Heart right ventricle (tissue), 16 donors: ENCODE measurements around the gene FARP2. TPM values are rescaled to one million over a fixed set of nuclear protein-coding genes. Genes with fewer than 3 reads are reported as not detected.

Experiments
- ATAC-seq, 8 donors: fragments of 200-7000 bp; cut with Tn5 transposase; one replicate each; pipeline ENCODE4 v1.9.1; 2020; ENCODE audit warnings: mild to moderate bottlenecking in 8 of 8, moderate library complexity in 8 of 8, moderate number of reproducible peaks in 1 of 8
- DNase-seq, 2 donors: peaks; one replicate each; pipeline ENCODE4 v3.0.0-alpha.2; 2020
- H3K27ac ChIP-seq, 10 donors: fragments of 200-600 bp; sonication (generic) in 2 of 10; one replicate each; pipeline versions ENCODE4 v1.5.0 to v1.8.0; 2020 to 2022; ENCODE audit warnings: mild to moderate bottlenecking in 3 of 10
- H3K27me3 ChIP-seq, 7 donors: fragments of 200-600 bp; one replicate each; pipeline ENCODE4 v1.8.0; 2021 to 2022; ENCODE audit warnings: mild to moderate bottlenecking in 2 of 7
- H3K36me3 ChIP-seq, 9 donors: fragments of 200-600 bp; sonication (generic) in 1 of 9; one replicate each; pipeline versions ENCODE4 v1.5.0 to v1.8.0; 2020 to 2022; ENCODE audit warnings: mild to moderate bottlenecking in 2 of 9
- H3K4me1 ChIP-seq, 9 donors: fragments of 200-600 bp; sonication (generic) in 1 of 9; one replicate each; pipeline versions ENCODE4 v1.5.0 to v1.8.0; 2020 to 2022; ENCODE audit warnings: mild to moderate bottlenecking in 4 of 9
- H3K4me3 ChIP-seq, 10 donors: fragments of 200-600 bp; sonication (generic) in 2 of 10; one replicate each; pipeline versions ENCODE4 v1.5.0 to v1.8.0; 2020 to 2022; ENCODE audit warnings: mild to moderate bottlenecking in 7 of 10, moderate library complexity in 2 of 10
- H3K9me3 ChIP-seq, 11 donors: fragments of 200-600 bp in 10 of 11; sonication (generic) in 2 of 11; one replicate each; pipeline versions ENCODE4 v1.5.0 to v1.8.0; 2013 to 2022; ENCODE audit warnings: mild to moderate bottlenecking in 2 of 11, control low read depth in 1 of 11, moderate library complexity in 1 of 11
- CTCF ChIP-seq, 9 donors: fragments of 200-600 bp; sonication (generic) in 2 of 9; IDR thresholded peaks; one replicate each; pipeline versions ENCODE4 v1.5.0 to v1.8.0; 2021 to 2022; ENCODE audit warnings: antibody characterized with exemption in 9 of 9, mild to moderate bottlenecking in 5 of 9, moderate library complexity in 1 of 9
- WGBS, 2 donors: extraction: QIAGEN DNeasy Blood & Tissue Kit; methylation state at CpG; one replicate each; pipeline ENCODE4 v1.1.7; 2013; ENCODE audit warnings: inconsistent platforms in 1 of 2; 5-methylcytosine and 5-hydroxymethylcytosine counted together
- intact Hi-C, 10 donors: fragments of 100-400 bp; cut with DNase I; formaldehyde crosslinking; loops; one replicate each; pipeline versions ENCODE4 v1.11.1 to v1.14.2; 2022
- polyA plus RNA-seq, 2 donors: library from polyadenylated mRNA; stranded (reverse); fragments of 200-250 nt; gene quantifications; one replicate each; pipeline ENCODE4 v1.2.3, GENCODE V29; 2013
- total RNA-seq, 10 donors: library from RNA; stranded (reverse); fragmentation: NEBNext Ultra II Directional in 3 of 10; extraction: Animal tissue kit (Norgen Biotek cat#: 25700) in 3 of 10; gene quantifications; one replicate each; pipeline versions ENCODE4 v1.2.1 to v1.2.4, GENCODE V29; 2021 to 2023
- donor health status: Arrhythmogenic right ventricular cardiomyopathy.
- donor health status: ischemic (EF 13 %, LVEDD 7.1; RV severe dilation, severe dysfunction).
- donor health status: healthy with polysubstance abuse.
- donor health status: DM: no; HTN: yes; CAD: no.
- donor health status: DM: no; HTN: no; CAD: no.
- donor health status: ischemic (EF 25% LVEDD 6.9; RV normal size, moderate dysfunction).
- donor health status: ischemic (EF 25% LVEDD 5.7; RV mildly dilated, moderate dysfunction).
- donor health status: healthy.
- donor health status: DM: yes; HTN: yes; CAD: no.
- donor health status: Ischemic cardiomyopathy.
- donor health status: ischemic (EF 35%, LVEDD 5.7; RV mildly dilated, moderate dysfunction).
- donor health status: nonischemic (EF 11% LVEDD 7.7; RV severe dilation, severe dysfunction).
- donor health status: DM: yes; HTN: yes; CAD: no.
- donor health status: PGD.
- donor health status: ischemic (EF 29% LVEDD 5.4; RV normal size, mild dysfunction).
- donor health status: nonischemic (EF 23%, LVEDD 6.1; RV moderate dilation, normal function).

Gene FARP2
- total and polyA plus RNA-seq, 12 donors, result 7.1 to 23.6 (median 19.3) TPM

GRCh38 chr2:241498115-241499070 lies 142.3 kb downstream of the FARP2 start:
- no peak for TF ChIP-seq CTCF (IDR thresholded peaks at IDR 0.05)
- DNase-seq (no peak), ATAC-seq (no peak)
- Histone ChIP-seq H3K9me3 (no peaks in the 10 kb centered on the region), H3K27me3 (no peaks in the 10 kb centered on the region), H3K4me3 (no peak overlapping the region), H3K4me1 (no peaks in the 10 kb centered on the region), H3K36me3 (peaks cover 0 to 85% (median 20%) of the 10 kb centered on the region in 9 donors), H3K27ac (no peak overlapping the region)
- intact Hi-C loops, result no loop called here
- 94 to 96% methylated on average over 36 of the region's 36 CpGs for WGBS, 2 donors

- ATAC-seq (no peak), DNase-seq (no peak)
- Histone ChIP-seq H3K27ac (no peak overlapping the region), H3K4me3 (no peak overlapping the region), H3K4me1 (peaks cover 0 to 2% (median 0%) of the 10 kb centered on the region in 9 donors), H3K27me3 (no peaks in the 10 kb centered on the region), H3K9me3 (no peaks in the 10 kb centered on the region), H3K36me3 (peaks cover 0 to 82% (median 19%) of the 10 kb centered on the region in 9 donors)
- TF ChIP-seq CTCF (IDR thresholded peaks at IDR 0.05), result no peak
- intact Hi-C loops, result no loop called here
- 84% methylated on average over 28 of the region's 28 CpGs for WGBS, 2 donors
These were observed 143.3 kb downstream of the FARP2 start for GRCh38 chr2:241499146-241499965.

- ATAC-seq (no peak), DNase-seq (no peak)
- no peaks in the 10 kb centered on the region for H3K9me3 ChIP-seq
- no peak overlapping the region for H3K4me3 ChIP-seq
- peaks cover 0 to 9% (median under 1%) of the 10 kb centered on the region in 9 donors for H3K4me1 ChIP-seq
- no peak for TF ChIP-seq CTCF (IDR thresholded peaks at IDR 0.05)
- intact Hi-C loops, result loop anchor here in 2 of 10 donors (10.0 kb wide), 1 partner anchor 115 kb away; no protein-coding TSS in a partner anchor
- WGBS, 2 donors, result 91 to 93% methylated on average over 10 of the region's 10 CpGs
- H3K27me3 ChIP-seq, result no peaks in the 10 kb centered on the region
- H3K27ac ChIP-seq, result no peak overlapping the region
- H3K36me3 ChIP-seq, result peaks cover 0 to 79% (median 17%) of the 10 kb centered on the region in 9 donors
These were observed 143.9 kb downstream of the FARP2 start for GRCh38 chr2:241500016-241500415.

- Histone ChIP-seq H3K36me3 (peaks cover 0 to 74% (median 12%) of the 10 kb centered on the region in 9 donors), H3K9me3 (no peaks in the 10 kb centered on the region), H3K27ac (no peak overlapping the region), H3K4me1 (peaks cover 4 to 13% (median 5%) of the 10 kb centered on the region in 9 donors), H3K4me3 (no peak overlapping the region), H3K27me3 (no peaks in the 10 kb centered on the region)
- no peak for ATAC-seq
- no peak for TF ChIP-seq CTCF (IDR thresholded peaks at IDR 0.05)
- DNase-seq, result no peak
- 90% methylated on average over 12 of the region's 12 CpGs for WGBS, 2 donors
- intact Hi-C loops, result loop anchor here in 2 of 10 donors (10.0 kb wide), 1 partner anchor 114 kb away; no protein-coding TSS in a partner anchor
These were observed 144.4 kb downstream of the FARP2 start for GRCh38 chr2:241500431-241500975.
